OCI-LY3 (cell line): ENCODE results near the gene NHS.

Source experiments
- H2AFZ ChIP-seq: fragments of 200-600, 300-600 bp; shearing (Covaris generic); 2 replicates; pipeline ENCODE4 v1.6.0; 2014; ENCODE audit warnings: antibody characterized with exemption, low read depth, low read length
- H3K27ac ChIP-seq: fragments of 200-600, 300-600 bp; sonication (generic); 2 replicates; pipeline ENCODE4 v1.5.1; 2014; ENCODE audit warnings: mild to moderate bottlenecking, low read length, moderate library complexity, mixed read lengths
- H3K27me3 ChIP-seq: fragments of 200-600, 300-600 bp; sonication (generic); 2 replicates; pipeline ENCODE4 v1.6.1; 2014; ENCODE audit warnings: low read depth, low read length, mixed read lengths
- H3K36me3 ChIP-seq: fragments of 200-600, 300-600 bp; sonication (generic); replicated peaks from 2 replicates; pipeline ENCODE3; 2014; ENCODE audit warnings: low read depth, low read length, mixed read lengths
- H3K4me1 ChIP-seq: fragments of 300-600, 200-600 bp; sonication (generic); 2 replicates; pipeline ENCODE4 v1.6.1; 2014; ENCODE audit warnings: low read length, mixed read lengths
- H3K4me2 ChIP-seq: fragments of 200-600, 300-600 bp; sonication (generic); 2 replicates; pipeline ENCODE4 v1.6.1; 2014; ENCODE audit warnings: low read length, mixed read lengths
- H3K4me3 ChIP-seq: fragments of 300-600, 200-600 bp; sonication (generic); 2 replicates; pipeline ENCODE4 v1.5.1; 2014; ENCODE audit warnings: antibody characterized with exemption, mild to moderate bottlenecking, low read length, moderate library complexity
- H3K79me2 ChIP-seq: fragments of 300-600, 200-600 bp; shearing (Covaris generic); 2 replicates; pipeline ENCODE4 v1.6.1; 2014; ENCODE audit warnings: mild to moderate bottlenecking, low read length, mixed read lengths
- H3K9ac ChIP-seq: fragments of 300-600, 200-600 bp; shearing (Covaris generic); 2 replicates; pipeline ENCODE4 v1.6.0; 2014; ENCODE audit warnings: mild to moderate bottlenecking, low read length, moderate library complexity
- H3K9me3 ChIP-seq: fragments of 200-600, 300-600 bp; shearing (Covaris generic); 2 replicates; pipeline ENCODE4 v1.6.1; 2014; ENCODE audit warnings: low read length, mixed read lengths; ENCODE audit not compliant: insufficient read depth
- H4K20me1 ChIP-seq: fragments of 200-600, 300-600 bp; sonication (generic); 2 replicates; pipeline ENCODE4 v1.6.1; 2016; ENCODE audit warnings: low read length, mixed read lengths; ENCODE audit not compliant: insufficient read depth
- EZH2phosphoT487 ChIP-seq: fragments of 200-600 bp; shearing (Covaris generic); IDR thresholded peaks from 2 replicates; pipeline ENCODE4 v1.6.1; 2018; ENCODE audit warnings: antibody characterized with exemption, mixed run types, low read depth
- TF ChIP-seq, protein P1 (sequence below): fragments of 200-600, 300-600 bp; sonication (generic); IDR thresholded peaks from 2 replicates; pipeline ENCODE4 v1.5.1; 2014; ENCODE audit warnings: antibody characterized with exemption, low read length, low read depth

The NHS gene

DNA sequence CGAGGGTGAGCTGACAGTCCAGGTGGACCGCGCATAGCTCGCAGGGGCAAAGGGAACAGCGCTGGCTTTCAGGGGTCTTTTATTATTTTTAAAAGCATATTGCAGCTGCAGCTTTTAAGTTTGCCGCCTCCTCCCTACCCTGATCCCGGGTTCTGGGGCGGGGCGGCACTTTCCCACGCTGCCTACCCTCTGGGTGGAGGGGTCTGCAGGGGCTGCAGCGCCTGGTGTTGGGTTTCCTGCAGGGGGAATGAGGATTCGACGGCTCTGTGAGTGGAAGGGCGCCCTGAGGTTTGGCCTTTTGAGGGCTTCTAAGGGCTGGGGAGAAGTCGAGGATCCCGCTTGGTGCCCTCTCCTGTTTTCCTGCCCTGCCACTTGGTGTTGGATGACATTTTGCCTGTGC, 281.6 kb downstream of the NHS start:
- H3K27ac ChIP-seq = no peak overlapping the region
- H3K4me2 ChIP-seq = no peak overlapping the region
- no peaks in the 10 kb centered on the region for H3K9me3 ChIP-seq
- no peak overlapping the region for H3K9ac ChIP-seq
- H3K4me3 ChIP-seq = no peak overlapping the region
- H3K36me3 ChIP-seq = no peaks in the 10 kb centered on the region
- H3K27me3 ChIP-seq = no peaks in the 10 kb centered on the region
- H2AFZ ChIP-seq = no peak overlapping the region
- TF ChIP-seq, protein P1, sequence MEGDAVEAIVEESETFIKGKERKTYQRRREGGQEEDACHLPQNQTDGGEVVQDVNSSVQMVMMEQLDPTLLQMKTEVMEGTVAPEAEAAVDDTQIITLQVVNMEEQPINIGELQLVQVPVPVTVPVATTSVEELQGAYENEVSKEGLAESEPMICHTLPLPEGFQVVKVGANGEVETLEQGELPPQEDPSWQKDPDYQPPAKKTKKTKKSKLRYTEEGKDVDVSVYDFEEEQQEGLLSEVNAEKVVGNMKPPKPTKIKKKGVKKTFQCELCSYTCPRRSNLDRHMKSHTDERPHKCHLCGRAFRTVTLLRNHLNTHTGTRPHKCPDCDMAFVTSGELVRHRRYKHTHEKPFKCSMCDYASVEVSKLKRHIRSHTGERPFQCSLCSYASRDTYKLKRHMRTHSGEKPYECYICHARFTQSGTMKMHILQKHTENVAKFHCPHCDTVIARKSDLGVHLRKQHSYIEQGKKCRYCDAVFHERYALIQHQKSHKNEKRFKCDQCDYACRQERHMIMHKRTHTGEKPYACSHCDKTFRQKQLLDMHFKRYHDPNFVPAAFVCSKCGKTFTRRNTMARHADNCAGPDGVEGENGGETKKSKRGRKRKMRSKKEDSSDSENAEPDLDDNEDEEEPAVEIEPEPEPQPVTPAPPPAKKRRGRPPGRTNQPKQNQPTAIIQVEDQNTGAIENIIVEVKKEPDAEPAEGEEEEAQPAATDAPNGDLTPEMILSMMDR = no peak
- TF ChIP-seq EZH2phosphoT487 = no peak
- no peaks in the 10 kb centered on the region for H3K79me2 ChIP-seq
- H4K20me1 ChIP-seq = no peaks in the 10 kb centered on the region
- no peaks in the 10 kb centered on the region for H3K4me1 ChIP-seq

DNA sequence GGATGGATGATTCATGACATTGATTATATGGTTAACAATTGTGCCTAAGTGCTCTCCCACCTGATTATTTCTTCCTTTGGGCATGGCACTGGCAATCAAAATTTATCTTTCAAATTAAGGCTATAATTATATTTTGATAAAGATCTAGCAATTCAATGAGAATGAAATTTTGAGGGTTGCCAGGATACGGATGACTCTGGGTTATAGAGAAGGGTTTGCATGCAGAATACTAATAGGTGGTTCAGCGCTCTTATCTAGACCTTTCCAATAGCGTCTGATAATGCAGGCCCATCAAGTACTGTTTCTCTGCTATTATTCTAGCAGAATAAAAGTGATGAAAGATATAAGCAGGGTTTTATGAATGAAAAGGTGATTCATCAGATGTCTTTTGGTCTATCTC, 287.4 kb downstream of the NHS start:
- H3K9ac ChIP-seq = no peak overlapping the region
- no peak overlapping the region for H3K27ac ChIP-seq
- H3K36me3 ChIP-seq = no peaks in the 10 kb centered on the region
- no peaks in the 10 kb centered on the region for H3K4me1 ChIP-seq
- H4K20me1 ChIP-seq = no peaks in the 10 kb centered on the region
- H3K4me2 ChIP-seq = no peak overlapping the region
- no peak overlapping the region for H3K4me3 ChIP-seq
- H3K27me3 ChIP-seq = no peaks in the 10 kb centered on the region
- H2AFZ ChIP-seq = no peak overlapping the region
- no peaks in the 10 kb centered on the region for H3K79me2 ChIP-seq
- no peaks in the 10 kb centered on the region for H3K9me3 ChIP-seq
- no peak for TF ChIP-seq EZH2phosphoT487
- TF ChIP-seq, protein P1 = no peak

DNA sequence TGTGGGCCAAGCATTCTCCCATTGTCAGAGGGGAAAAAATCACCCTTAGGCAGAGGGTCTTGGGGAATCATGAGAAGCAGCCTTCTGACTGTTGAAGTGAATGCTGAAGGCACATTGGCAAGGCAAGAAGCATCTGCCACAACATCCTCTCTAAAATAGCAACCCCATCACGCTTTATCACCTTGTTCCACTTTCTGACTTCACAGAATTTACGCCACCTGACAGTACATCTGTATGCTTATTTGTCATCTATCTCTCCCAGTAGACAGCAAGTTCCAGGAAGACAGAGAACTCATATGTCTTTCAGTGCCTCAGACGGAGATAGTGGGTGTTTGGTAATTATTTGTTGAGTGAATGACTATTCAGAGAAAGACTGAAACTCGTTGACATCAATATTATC, 293.9 kb downstream of the NHS start:
- Histone ChIP-seq H3K27ac (no peak overlapping the region), H3K79me2 (no peaks in the 10 kb centered on the region), H3K4me2 (no peak overlapping the region), H3K9me3 (no peaks in the 10 kb centered on the region), H2AFZ (no peak overlapping the region), H3K36me3 (no peaks in the 10 kb centered on the region), H3K4me1 (no peaks in the 10 kb centered on the region), H3K27me3 (no peaks in the 10 kb centered on the region), H3K4me3 (no peak overlapping the region), H3K9ac (no peak overlapping the region), H4K20me1 (no peaks in the 10 kb centered on the region)
- no peak for TF ChIP-seq EZH2phosphoT487
- TF ChIP-seq, protein P1 = no peak

DNA sequence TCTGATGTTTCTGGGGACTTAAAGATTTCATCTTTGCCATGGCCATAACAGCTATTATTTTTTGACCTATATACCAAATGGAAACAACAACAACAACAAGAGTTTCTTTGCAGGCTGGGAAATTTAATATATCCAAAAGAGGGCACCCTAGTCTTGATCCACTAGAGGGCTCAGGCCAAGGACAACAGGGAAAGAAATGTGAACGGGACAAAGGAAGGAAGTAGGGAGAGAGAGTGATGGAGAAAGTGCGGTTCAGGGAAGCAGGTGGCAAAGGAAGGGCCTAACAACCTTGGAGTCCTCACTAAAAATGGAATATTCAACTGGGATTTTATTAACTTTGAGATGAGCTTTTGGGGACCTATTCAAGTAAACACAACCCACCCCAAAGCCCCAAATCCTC, 294.5 kb downstream of the NHS start:
- no peak overlapping the region for H3K9ac ChIP-seq
- H3K27ac ChIP-seq = no peak overlapping the region
- no peaks in the 10 kb centered on the region for H3K36me3 ChIP-seq
- TF ChIP-seq, protein P1 = no peak
- no peak for TF ChIP-seq EZH2phosphoT487
- H3K27me3 ChIP-seq = no peaks in the 10 kb centered on the region
- no peak overlapping the region for H3K4me2 ChIP-seq
- H3K4me1 ChIP-seq = no peaks in the 10 kb centered on the region
- no peaks in the 10 kb centered on the region for H3K79me2 ChIP-seq
- H2AFZ ChIP-seq = no peak overlapping the region
- H3K4me3 ChIP-seq = no peak overlapping the region
- H3K9me3 ChIP-seq = no peaks in the 10 kb centered on the region
- H4K20me1 ChIP-seq = no peaks in the 10 kb centered on the region
